Endodermal cell (in vitro differentiated cells): ENCODE data around the gene BRI3. TPM values are rescaled to one million over a fixed set of nuclear protein-coding genes. Genes with fewer than 3 reads are reported as not detected.
A peak's percentile ranks its signal among the peaks of the same experiment; 100 is the strongest.

Experiments
- DNase-seq: peaks from one replicate; pipeline ENCODE4 v3.0.0-alpha.2; 2017
- H3K27ac ChIP-seq: 2 replicates; pipeline ENCODE4 v1.5.1; 2013; ENCODE audit warnings: mild to moderate bottlenecking, low read depth, low read length, moderate library complexity
- H3K27me3 ChIP-seq: 2 replicates; pipeline ENCODE4 v1.6.1; 2013; ENCODE audit warnings: mild to moderate bottlenecking, low read length, moderate library complexity; ENCODE audit not compliant: insufficient read depth, control insufficient read depth, poor library complexity, severe bottlenecking
- H3K36me3 ChIP-seq: 2 replicates; pipeline ENCODE4 v1.7.0; 2013; ENCODE audit warnings: mild to moderate bottlenecking, low read length, moderate library complexity; ENCODE audit not compliant: control insufficient read depth, insufficient read depth
- H3K4me1 ChIP-seq: one replicate; pipeline ENCODE4 v1.7.0; 2013; ENCODE audit warnings: low read length; ENCODE audit not compliant: control insufficient read depth, insufficient read depth
- H3K4me3 ChIP-seq: 2 replicates; pipeline ENCODE4 v1.5.1; 2013; ENCODE audit warnings: mild to moderate bottlenecking, low read length, moderate library complexity
- H3K9ac ChIP-seq: 2 replicates; pipeline ENCODE4 v1.6.1; 2013; ENCODE audit warnings: mild to moderate bottlenecking, low read length, moderate library complexity; ENCODE audit not compliant: poor library complexity, severe bottlenecking; ENCODE audit errors: extremely low read depth
- H3K9me3 ChIP-seq: 2 replicates; pipeline ENCODE4 v1.6.1; 2013; ENCODE audit warnings: mild to moderate bottlenecking, low read length, moderate library complexity; ENCODE audit not compliant: control insufficient read depth
- H3K27ac Mint-ChIP-seq: 2 replicates; pipeline ENCODE4 v1.8.0; 2020; ENCODE audit warnings: mixed read lengths
- H3K27me3 Mint-ChIP-seq: 2 replicates; pipeline ENCODE4 v1.8.0; 2021; ENCODE audit warnings: mild to moderate bottlenecking, mixed read lengths; ENCODE audit not compliant: insufficient read depth
- H3K36me3 Mint-ChIP-seq: 2 replicates; pipeline ENCODE4 v1.8.0; 2020; ENCODE audit warnings: low read depth, mixed read lengths
- H3K4me1 Mint-ChIP-seq: 2 replicates; pipeline ENCODE4 v1.8.0; 2020; ENCODE audit warnings: mixed read lengths
- H3K4me3 Mint-ChIP-seq: 2 replicates; pipeline ENCODE4 v1.8.0; 2020; ENCODE audit warnings: mild to moderate bottlenecking, moderate library complexity, mixed read lengths
- H3K9me3 Mint-ChIP-seq: 2 replicates; pipeline ENCODE4 v1.8.0; 2020; ENCODE audit warnings: mild to moderate bottlenecking, mixed read lengths
- WGBS, 2 experiments: methylation state at CpG; one replicate each; pipeline versions ENCODE4 v1.1.5 to v1.1.7; 2013; ENCODE audit warnings: missing lambda C conversion rate in 2 of 2, mixed read lengths in 1 of 2; ENCODE audit not compliant: insufficient coverage in 1 of 2, insufficient read length in 1 of 2; 5-methylcytosine and 5-hydroxymethylcytosine counted together
- total RNA-seq, 2 donors: library from RNA; stranded (reverse); fragmentation: NEBNext Ultra II Directional in 1 of 2; extraction: Animal tissue kit (Norgen Biotek cat#: 25700) in 1 of 2; gene quantifications; 2 replicates in 1 of 2; 3 replicates in 1 of 2; pipeline ENCODE4 v1.2.1, GENCODE V29; 2021
- TF ChIP-seq, protein P1 (sequence below): fragments of 200-600 bp; sonication (generic); conservative IDR thresholded peaks from 2 replicates; pipeline ENCODE4 v1.5.0; 2021; ENCODE audit warnings: antibody characterized with exemption, mild to moderate bottlenecking

BRI3 gene
- total RNA-seq, 2 donors from 2014 or later: 130 to 152 TPM

DNA sequence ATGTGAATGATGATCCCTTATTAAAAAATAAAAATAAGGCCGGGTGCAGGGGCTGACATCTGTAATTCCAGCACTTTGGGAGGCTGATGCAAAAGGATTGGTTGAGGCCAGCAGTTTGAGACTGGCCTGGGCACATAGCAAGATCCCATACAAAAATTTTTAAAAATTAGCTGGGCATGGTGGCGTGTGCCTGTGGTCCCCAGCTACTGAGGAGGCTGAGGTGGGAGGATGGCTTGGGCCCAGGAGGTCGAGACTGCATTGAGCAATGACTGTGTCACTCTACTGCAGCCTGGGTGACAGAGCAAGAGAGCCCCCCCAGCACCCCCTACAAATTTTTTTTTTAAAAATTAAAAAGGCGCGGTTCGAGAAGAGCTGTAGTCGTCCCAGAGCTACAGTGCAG lies 1.2 kb upstream of the BRI3 start:
- H3K9ac ChIP-seq: peak overlapping the region; percentile 62

DNA sequence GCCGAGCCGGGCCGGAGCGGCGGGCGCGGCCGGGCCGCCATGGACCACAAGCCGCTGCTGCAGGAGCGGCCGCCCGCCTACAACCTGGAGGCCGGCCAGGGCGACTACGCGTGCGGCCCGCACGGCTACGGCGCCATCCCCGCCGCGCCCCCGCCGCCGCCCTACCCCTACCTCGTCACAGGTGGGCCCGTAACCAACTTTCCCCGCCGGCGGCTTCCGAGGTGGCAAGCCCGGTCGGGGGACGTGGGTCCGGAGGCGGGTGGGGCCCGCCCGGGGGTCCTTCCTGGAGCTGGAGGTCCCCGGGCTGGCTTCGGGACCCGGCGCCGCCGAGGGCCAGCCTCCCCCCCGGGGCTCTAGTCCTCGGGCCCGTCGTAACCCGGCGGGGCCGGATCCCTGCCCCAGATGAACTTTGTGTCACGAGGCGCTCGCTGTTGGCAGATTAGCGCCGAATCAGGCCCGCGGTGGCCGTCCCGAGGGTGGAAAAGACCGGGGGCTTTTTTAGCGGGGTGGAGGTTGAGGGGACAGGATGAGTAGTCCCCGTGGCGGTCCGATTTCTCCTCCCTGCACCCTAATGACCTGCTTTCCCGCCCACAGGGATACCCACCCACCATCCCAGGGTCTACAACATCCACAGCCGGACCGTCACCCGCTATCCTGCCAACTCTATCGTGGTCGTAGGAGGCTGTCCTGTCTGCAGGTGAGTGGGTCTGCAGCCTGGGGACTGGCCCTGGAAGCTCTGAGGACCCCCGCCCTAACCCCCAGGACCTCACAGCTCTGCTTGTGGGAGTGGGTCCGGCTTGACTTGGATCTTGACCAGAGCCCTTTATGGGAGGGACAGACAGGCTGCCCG lies 496 bp downstream of the BRI3 start:
- Histone ChIP-seq H3K4me1 (no peaks in the 10 kb centered on the region), H3K9me3 (no peaks in the 10 kb centered on the region), H3K9ac (peak overlapping the region; percentile 85), H3K27me3 (no peaks in the 10 kb centered on the region), H3K27ac (no peak overlapping the region), H3K36me3 (no peaks in the 10 kb centered on the region), H3K4me3 (peak overlapping the region; percentile 88)
- H3K4me3 Mint-ChIP-seq: peak overlapping the region; percentile 84
- no peaks in the 10 kb centered on the region for H3K9me3 Mint-ChIP-seq
- TF ChIP-seq, protein P1, sequence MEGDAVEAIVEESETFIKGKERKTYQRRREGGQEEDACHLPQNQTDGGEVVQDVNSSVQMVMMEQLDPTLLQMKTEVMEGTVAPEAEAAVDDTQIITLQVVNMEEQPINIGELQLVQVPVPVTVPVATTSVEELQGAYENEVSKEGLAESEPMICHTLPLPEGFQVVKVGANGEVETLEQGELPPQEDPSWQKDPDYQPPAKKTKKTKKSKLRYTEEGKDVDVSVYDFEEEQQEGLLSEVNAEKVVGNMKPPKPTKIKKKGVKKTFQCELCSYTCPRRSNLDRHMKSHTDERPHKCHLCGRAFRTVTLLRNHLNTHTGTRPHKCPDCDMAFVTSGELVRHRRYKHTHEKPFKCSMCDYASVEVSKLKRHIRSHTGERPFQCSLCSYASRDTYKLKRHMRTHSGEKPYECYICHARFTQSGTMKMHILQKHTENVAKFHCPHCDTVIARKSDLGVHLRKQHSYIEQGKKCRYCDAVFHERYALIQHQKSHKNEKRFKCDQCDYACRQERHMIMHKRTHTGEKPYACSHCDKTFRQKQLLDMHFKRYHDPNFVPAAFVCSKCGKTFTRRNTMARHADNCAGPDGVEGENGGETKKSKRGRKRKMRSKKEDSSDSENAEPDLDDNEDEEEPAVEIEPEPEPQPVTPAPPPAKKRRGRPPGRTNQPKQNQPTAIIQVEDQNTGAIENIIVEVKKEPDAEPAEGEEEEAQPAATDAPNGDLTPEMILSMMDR: no peak
- 2 to 4% methylated on average over 19 to 77 of the region's 77 CpGs for WGBS, 2 experiments
- peaks cover 25% of the 10 kb centered on the region for H3K4me1 Mint-ChIP-seq
- DNase-seq: no peak
- H3K27ac Mint-ChIP-seq: peak overlapping the region; percentile 90
- H3K36me3 Mint-ChIP-seq: peaks cover 6% of the 10 kb centered on the region
- H3K27me3 Mint-ChIP-seq: no peaks in the 10 kb centered on the region

More for the DNA sequence above, 1.2 kb upstream of the BRI3 start:
- peaks cover 20% of the 10 kb centered on the region for H3K4me1 Mint-ChIP-seq
- 70 to 79% methylated on average over 5 to 7 of the region's 7 CpGs for WGBS, 2 experiments
- H3K36me3 Mint-ChIP-seq: peaks cover 6% of the 10 kb centered on the region
- H3K27me3 Mint-ChIP-seq: no peaks in the 10 kb centered on the region
- no peak for DNase-seq
- Histone ChIP-seq H3K9me3 (no peaks in the 10 kb centered on the region), H3K4me1 (no peaks in the 10 kb centered on the region), H3K36me3 (no peaks in the 10 kb centered on the region), H3K27me3 (no peaks in the 10 kb centered on the region), H3K27ac (no peak overlapping the region), H3K4me3 (peak overlapping the region; percentile 87)
- H3K4me3 Mint-ChIP-seq: peak overlapping the region; percentile 66
- no peaks in the 10 kb centered on the region for H3K9me3 Mint-ChIP-seq
- H3K27ac Mint-ChIP-seq: peak overlapping the region; percentile 89
- TF ChIP-seq, protein P1: no peak

DNA sequence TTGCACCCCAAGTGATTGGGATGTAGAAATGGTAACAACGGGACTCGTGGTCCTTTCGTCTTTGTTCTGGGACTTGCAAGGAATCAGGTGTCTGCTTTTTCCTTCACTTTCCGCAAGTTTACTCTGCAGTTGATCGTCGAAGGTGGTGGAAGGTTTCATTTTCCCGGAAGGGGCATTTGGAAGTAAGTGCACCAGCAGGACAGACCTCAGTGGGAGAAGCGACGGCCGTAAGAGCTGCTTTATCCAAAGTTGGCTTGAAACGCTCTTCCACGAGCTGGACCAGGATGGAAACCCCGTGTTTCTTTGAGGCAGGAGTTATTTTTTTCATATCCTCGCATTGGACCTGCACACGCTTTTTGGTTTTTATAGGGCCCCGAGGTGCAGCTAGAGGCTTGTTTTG lies 1.2 kb downstream of the BRI3 start:
- Mint-ChIP-seq H3K9me3 (no peaks in the 10 kb centered on the region), H3K27me3 (no peaks in the 10 kb centered on the region), H3K36me3 (peaks cover 6% of the 10 kb centered on the region), H3K27ac (peak overlapping the region; percentile 90), H3K4me1 (peaks cover 25% of the 10 kb centered on the region), H3K4me3 (peak overlapping the region; percentile 84)
- no peaks in the 10 kb centered on the region for H3K9me3 ChIP-seq
- H3K27ac ChIP-seq: no peak overlapping the region
- no peaks in the 10 kb centered on the region for H3K4me1 ChIP-seq
- TF ChIP-seq, protein P1: no peak
- H3K4me3 ChIP-seq: peak overlapping the region; percentile 88
- 66% methylated on average over 12 to 16 of the region's 16 CpGs for WGBS, 2 experiments
- H3K36me3 ChIP-seq: peaks cover under 1% of the 10 kb centered on the region
- no peak for DNase-seq
- no peaks in the 10 kb centered on the region for H3K27me3 ChIP-seq
- H3K9ac ChIP-seq: peak overlapping the region; percentile 85
